ENCODE measurements around the gene MYO7A.

- no peak for TF ChIP-seq CTCF (IDR thresholded peaks at IDR 0.05)
- TF ChIP-seq POLR2AphosphoS5 (IDR thresholded peaks at IDR 0.05), result no peak
Measured at GRCh38 chr11:77087723-77088225, 40.3 kb upstream of the MYO7A start.
